Effector memory CD4-positive, alpha-beta T cell (primary cell): ENCODE data around the gene DAPK1.

Source experiments
- DNase-seq, 3 donors: peaks; one replicate each; pipeline ENCODE4 v3.0.0-alpha.2; 2020
- H3K27ac ChIP-seq: 2 replicates; pipeline ENCODE4 v1.7.0; 2013; ENCODE audit warnings: mild to moderate bottlenecking, low read length, moderate library complexity; ENCODE audit not compliant: insufficient read depth, poor library complexity, severe bottlenecking
- H3K27me3 ChIP-seq: replicated peaks from 2 replicates; pipeline ENCODE4 v1.7.0; 2013; ENCODE audit warnings: mild to moderate bottlenecking, low read length; ENCODE audit not compliant: insufficient read depth, control insufficient read depth, poor library complexity, severe bottlenecking
- H3K36me3 ChIP-seq: 2 replicates; pipeline ENCODE4 v1.7.0; 2013; ENCODE audit warnings: mild to moderate bottlenecking, low read length, moderate library complexity; ENCODE audit not compliant: control insufficient read depth, insufficient read depth
- H3K4me1 ChIP-seq: 2 replicates; pipeline ENCODE4 v1.7.0; 2013; ENCODE audit warnings: low read length, mild to moderate bottlenecking; ENCODE audit not compliant: control insufficient read depth, insufficient read depth, poor library complexity, severe bottlenecking
- H3K4me3 ChIP-seq: 2 replicates; pipeline ENCODE4 v1.7.0; 2013; ENCODE audit warnings: low read length, low read depth, mild to moderate bottlenecking; ENCODE audit not compliant: insufficient read depth, poor library complexity, severe bottlenecking
- H3K9me3 ChIP-seq: 2 replicates; pipeline ENCODE4 v1.7.0; 2013; ENCODE audit warnings: mild to moderate bottlenecking, low read length, moderate library complexity; ENCODE audit not compliant: control insufficient read depth

DAPK1 gene

GRCh38 chr9:87516222-87516925 lies 18.7 kb downstream of the DAPK1 start:
- H3K27ac ChIP-seq, result no peak overlapping the region
- H3K36me3 ChIP-seq, result no peaks in the 10 kb centered on the region
- no peak for DNase-seq

DNA sequence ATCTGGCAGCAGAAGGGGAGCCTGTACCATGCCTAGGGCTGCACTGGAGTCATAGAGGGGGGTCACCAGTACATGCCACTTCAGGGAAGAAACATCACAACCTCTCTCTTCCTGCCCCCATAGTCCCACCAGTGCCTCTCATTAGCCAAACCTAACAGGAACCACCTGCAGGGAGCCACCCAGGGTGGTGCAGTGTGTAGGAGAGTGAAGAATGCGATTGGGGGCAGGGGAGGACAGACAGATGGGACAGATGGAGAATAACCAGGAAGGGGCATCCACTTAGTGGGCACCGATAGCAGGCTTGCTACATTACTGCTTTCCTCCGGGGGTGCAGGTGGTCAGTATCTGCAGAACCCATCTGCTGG lies 19.2 kb downstream of the DAPK1 start:
- H3K4me3 ChIP-seq, result no peak overlapping the region
- no peaks in the 10 kb centered on the region for H3K4me1 ChIP-seq
- H3K9me3 ChIP-seq, result no peaks in the 10 kb centered on the region
- no peaks in the 10 kb centered on the region for H3K27me3 ChIP-seq
- no peak overlapping the region for H3K27ac ChIP-seq
- no peaks in the 10 kb centered on the region for H3K36me3 ChIP-seq
- DNase-seq, result no peak

More at GRCh38 chr9:87516222-87516925, 18.7 kb downstream of the DAPK1 start:
- Histone ChIP-seq H3K4me1 (no peaks in the 10 kb centered on the region), H3K4me3 (no peak overlapping the region), H3K27me3 (no peaks in the 10 kb centered on the region), H3K9me3 (no peaks in the 10 kb centered on the region)

- H3K4me1 ChIP-seq, result no peaks in the 10 kb centered on the region
Observed at GRCh38 chr9:87517732-87518131, 20.1 kb downstream of the DAPK1 start.

GRCh38 chr9:87518702-87519335 lies 21.2 kb downstream of the DAPK1 start:
- DNase-seq, result no peak
- Histone ChIP-seq H3K36me3 (no peaks in the 10 kb centered on the region), H3K27ac (no peak overlapping the region), H3K9me3 (no peaks in the 10 kb centered on the region), H3K4me3 (no peak overlapping the region), H3K27me3 (no peaks in the 10 kb centered on the region), H3K4me1 (no peaks in the 10 kb centered on the region)

More at GRCh38 chr9:87517732-87518131, 20.1 kb downstream of the DAPK1 start:
- Histone ChIP-seq H3K9me3 (no peaks in the 10 kb centered on the region), H3K27ac (no peak overlapping the region), H3K36me3 (no peaks in the 10 kb centered on the region), H3K4me3 (no peak overlapping the region), H3K27me3 (no peaks in the 10 kb centered on the region)
- no peak for DNase-seq

GRCh38 chr9:87519461-87519860 lies 21.8 kb downstream of the DAPK1 start:
- Histone ChIP-seq H3K27me3 (no peaks in the 10 kb centered on the region), H3K9me3 (no peaks in the 10 kb centered on the region), H3K27ac (no peak overlapping the region), H3K36me3 (no peaks in the 10 kb centered on the region), H3K4me1 (no peaks in the 10 kb centered on the region), H3K4me3 (no peak overlapping the region)
- DNase-seq, result no peak

- DNase-seq, result no peak
- Histone ChIP-seq H3K27ac (no peak overlapping the region), H3K36me3 (no peaks in the 10 kb centered on the region), H3K4me1 (no peaks in the 10 kb centered on the region), H3K9me3 (no peaks in the 10 kb centered on the region), H3K4me3 (no peak overlapping the region), H3K27me3 (no peaks in the 10 kb centered on the region)
Observed at GRCh38 chr9:87520172-87520683, 22.6 kb downstream of the DAPK1 start.

DNA sequence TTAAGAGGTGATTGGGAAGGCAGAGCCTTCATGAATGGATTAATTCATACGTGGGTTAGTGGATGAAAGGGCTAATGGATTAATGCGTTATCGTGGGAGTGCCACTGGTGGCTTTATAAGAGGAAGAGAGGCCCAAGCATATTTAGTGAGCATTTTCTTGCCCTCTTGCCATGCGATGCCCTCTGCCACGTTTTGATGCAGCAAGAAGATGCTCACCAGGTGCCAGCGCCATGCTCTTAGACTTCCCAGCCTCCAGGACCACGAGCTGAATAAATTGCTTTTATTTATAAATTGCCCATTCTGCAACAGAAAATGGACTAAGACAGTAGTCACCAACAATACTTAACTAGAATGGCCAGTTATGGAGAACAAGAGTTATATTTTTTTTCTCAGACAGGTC lies 24.2 kb downstream of the DAPK1 start:
- Histone ChIP-seq H3K9me3 (no peaks in the 10 kb centered on the region), H3K36me3 (no peaks in the 10 kb centered on the region), H3K27me3 (no peaks in the 10 kb centered on the region), H3K4me3 (no peak overlapping the region), H3K27ac (no peak overlapping the region), H3K4me1 (no peaks in the 10 kb centered on the region)
- no peak for DNase-seq

DNA sequence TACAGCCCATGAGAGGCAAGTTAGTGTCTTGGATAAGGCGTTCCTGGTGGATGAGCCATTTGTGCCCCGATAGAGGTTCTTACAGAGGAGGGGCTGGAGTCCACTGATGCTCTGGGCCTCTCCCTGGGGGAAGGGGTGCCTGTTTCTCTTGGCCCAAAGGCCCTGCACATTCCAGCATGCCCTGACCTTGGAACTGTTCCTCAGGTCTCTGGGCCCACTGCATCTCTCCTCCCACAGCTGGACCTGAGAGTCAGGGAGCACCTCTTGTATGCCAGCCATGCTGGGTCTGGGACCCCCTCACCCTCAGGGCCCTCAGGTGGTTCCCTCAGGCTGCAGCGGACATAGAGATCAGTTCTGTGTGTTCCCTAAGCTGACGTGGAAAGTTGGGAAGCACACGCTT lies 26.4 kb downstream of the DAPK1 start:
- Histone ChIP-seq H3K36me3 (no peaks in the 10 kb centered on the region), H3K4me3 (no peak overlapping the region), H3K27ac (no peak overlapping the region), H3K9me3 (no peaks in the 10 kb centered on the region), H3K4me1 (no peaks in the 10 kb centered on the region), H3K27me3 (no peaks in the 10 kb centered on the region)
- no peak for DNase-seq

- DNase-seq, result no peak
- Histone ChIP-seq H3K27ac (no peak overlapping the region), H3K4me1 (no peaks in the 10 kb centered on the region), H3K4me3 (no peak overlapping the region), H3K27me3 (no peaks in the 10 kb centered on the region), H3K36me3 (no peaks in the 10 kb centered on the region), H3K9me3 (no peaks in the 10 kb centered on the region)
Observed at GRCh38 chr9:87525546-87526303, 28.1 kb downstream of the DAPK1 start.
